Esophagus muscularis mucosa (tissue), 4 donors: Measurements from ENCODE around the gene DMD. TPM values are rescaled to one million over a fixed set of nuclear protein-coding genes. Genes with fewer than 3 reads are reported as not detected.
"Not testable (repeated sequence)": the region's sequence is repeated elsewhere in the genome, so short reads cannot be mapped to it uniquely, and the experiment has no call there.

Experiments used
- DNase-seq: peaks from one replicate; pipeline ENCODE4 v3.0.0-alpha.2; 2017; ENCODE audit errors: extremely low spot score
- H3K27ac ChIP-seq, 4 donors: fragments of 200-600 bp; sonication (generic); replicated peaks in 1 of 4; 1 replicate in 3 of 4; 2 replicates in 1 of 4; pipeline ENCODE4 v1.5.1; 2016 to 2019; ENCODE audit warnings: mild to moderate bottlenecking in 1 of 4
- H3K27me3 ChIP-seq, 4 donors: fragments of 200-600 bp; sonication (generic); one replicate each; pipeline versions ENCODE4 v1.5.1 to v1.6.0; 2016 to 2019
- H3K36me3 ChIP-seq, 4 donors: fragments of 200-600 bp; sonication (generic); one replicate each; pipeline ENCODE4 v1.5.1; 2016 to 2019
- H3K4me1 ChIP-seq, 4 donors: fragments of 200-600 bp; sonication (generic); one replicate each; pipeline ENCODE4 v1.5.1; 2016 to 2019
- H3K4me3 ChIP-seq, 4 donors: fragments of 200-600 bp; sonication (generic); 1 replicate in 2 of 4; 2 replicates in 2 of 4; pipeline ENCODE4 v1.5.1; 2016 to 2019; ENCODE audit warnings: mild to moderate bottlenecking in 4 of 4, moderate library complexity in 1 of 4
- H3K9me3 ChIP-seq, 4 donors: fragments of 200-600 bp; sonication (generic); 1 replicate in 3 of 4; 2 replicates in 1 of 4; pipeline ENCODE4 v1.5.1; 2016 to 2019
- EP300 ChIP-seq: sonication (generic); formaldehyde crosslinking; IDR thresholded peaks from one replicate; pipeline ENCODE4 v1.6.1; 2017; ENCODE audit warnings: antibody characterized with exemption
- POLR2A ChIP-seq: fragments of 450-650 bp; IDR thresholded peaks from one replicate; pipeline ENCODE4 v1.6.1; 2017; ENCODE audit warnings: antibody characterized with exemption, moderate library complexity, mild to moderate bottlenecking, low read depth
- POLR2AphosphoS5 ChIP-seq, 2 donors: sonication (generic); formaldehyde crosslinking; IDR thresholded peaks; one replicate each; pipeline ENCODE4 v1.6.1; 2017; ENCODE audit warnings: antibody characterized with exemption in 2 of 2
- WGBS: methylation state at CpG from one replicate; pipeline ENCODE4 v1.1.5; 2018; 5-methylcytosine and 5-hydroxymethylcytosine counted together
- intact Hi-C: fragments of 100-400 bp; cut with DNase I; formaldehyde crosslinking; loops from one replicate; pipeline ENCODE4 v1.15.1; 2023
- total RNA-seq, 4 donors: library from RNA; depleted of rRNA; stranded (reverse); fragments of >200 nt; gene quantifications; one replicate each; pipeline versions ENCODE4 v1.1.0 to v1.2.1, GENCODE V29; 2016
- TF ChIP-seq, protein P1 (sequence below), 3 experiments: fragments of 200-600 bp in 2 of 3; fragments of 450-650 bp in 1 of 3; sonication (generic) in 2 of 3; IDR thresholded peaks; one replicate each; pipeline ENCODE4 v1.5.1; 2017 to 2019; ENCODE audit warnings: antibody characterized with exemption in 3 of 3, mild to moderate bottlenecking in 2 of 3, moderate library complexity in 1 of 3

Gene DMD
- total RNA-seq, 4 donors from 2014 or later, result 127 to 210 (median 188) TPM

DNA sequence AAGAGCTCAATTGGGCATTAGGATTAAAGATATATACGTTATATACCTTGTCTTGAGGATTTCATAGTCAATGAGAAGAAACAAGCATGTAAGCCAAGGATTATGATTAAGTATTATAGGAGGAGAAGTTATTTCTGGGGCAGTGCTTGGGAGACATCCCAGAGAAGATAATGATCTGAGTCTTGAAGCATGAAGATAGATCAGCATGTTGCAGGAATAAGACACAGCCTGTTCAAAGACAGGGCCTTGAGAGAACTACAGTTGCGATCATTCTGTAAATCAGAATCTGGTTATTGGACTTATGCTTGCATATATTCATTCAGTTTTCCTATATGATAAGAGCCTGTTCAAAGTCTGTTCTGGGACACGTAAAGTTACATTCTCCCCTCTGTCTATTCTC lies 1277.3 kb downstream of the DMD start:
- 66% methylated on average over 3 of the region's 3 CpGs for WGBS
- H3K4me1 ChIP-seq, result no peaks in the 10 kb centered on the region

GRCh38 chrX:31932769-31933168 lies 1278.6 kb downstream of the DMD start:
- Histone ChIP-seq H3K36me3 (no peaks in the 10 kb centered on the region), H3K27me3 (no peaks in the 10 kb centered on the region), H3K4me3 (no peak overlapping the region), H3K27ac (no peak overlapping the region), H3K4me1 (no peaks in the 10 kb centered on the region), H3K9me3 (no peaks in the 10 kb centered on the region)
- no peak for DNase-seq
- WGBS, result 58% methylated on average over 1 of the region's 1 CpG
- TF ChIP-seq POLR2AphosphoS5 (IDR thresholded peaks at IDR 0.05), result no peak
- TF ChIP-seq, protein P1, sequence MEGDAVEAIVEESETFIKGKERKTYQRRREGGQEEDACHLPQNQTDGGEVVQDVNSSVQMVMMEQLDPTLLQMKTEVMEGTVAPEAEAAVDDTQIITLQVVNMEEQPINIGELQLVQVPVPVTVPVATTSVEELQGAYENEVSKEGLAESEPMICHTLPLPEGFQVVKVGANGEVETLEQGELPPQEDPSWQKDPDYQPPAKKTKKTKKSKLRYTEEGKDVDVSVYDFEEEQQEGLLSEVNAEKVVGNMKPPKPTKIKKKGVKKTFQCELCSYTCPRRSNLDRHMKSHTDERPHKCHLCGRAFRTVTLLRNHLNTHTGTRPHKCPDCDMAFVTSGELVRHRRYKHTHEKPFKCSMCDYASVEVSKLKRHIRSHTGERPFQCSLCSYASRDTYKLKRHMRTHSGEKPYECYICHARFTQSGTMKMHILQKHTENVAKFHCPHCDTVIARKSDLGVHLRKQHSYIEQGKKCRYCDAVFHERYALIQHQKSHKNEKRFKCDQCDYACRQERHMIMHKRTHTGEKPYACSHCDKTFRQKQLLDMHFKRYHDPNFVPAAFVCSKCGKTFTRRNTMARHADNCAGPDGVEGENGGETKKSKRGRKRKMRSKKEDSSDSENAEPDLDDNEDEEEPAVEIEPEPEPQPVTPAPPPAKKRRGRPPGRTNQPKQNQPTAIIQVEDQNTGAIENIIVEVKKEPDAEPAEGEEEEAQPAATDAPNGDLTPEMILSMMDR (IDR thresholded peaks at IDR 0.05), result no peak
- no peak for TF ChIP-seq POLR2A
- no peak for TF ChIP-seq EP300
- intact Hi-C loops, result no loop called here

More for the DNA sequence above, 1277.3 kb downstream of the DMD start:
- Histone ChIP-seq H3K27ac (no peak overlapping the region), H3K36me3 (no peaks in the 10 kb centered on the region), H3K27me3 (no peaks in the 10 kb centered on the region), H3K4me3 (no peak overlapping the region), H3K9me3 (no peaks in the 10 kb centered on the region)
- TF ChIP-seq POLR2A (no peak), EP300 (no peak), POLR2AphosphoS5 (IDR thresholded peaks at IDR 0.05) (no peak)
- TF ChIP-seq, protein P1 (IDR thresholded peaks at IDR 0.05), result no peak
- intact Hi-C loops, result no loop called here
- DNase-seq, result no peak

DNA sequence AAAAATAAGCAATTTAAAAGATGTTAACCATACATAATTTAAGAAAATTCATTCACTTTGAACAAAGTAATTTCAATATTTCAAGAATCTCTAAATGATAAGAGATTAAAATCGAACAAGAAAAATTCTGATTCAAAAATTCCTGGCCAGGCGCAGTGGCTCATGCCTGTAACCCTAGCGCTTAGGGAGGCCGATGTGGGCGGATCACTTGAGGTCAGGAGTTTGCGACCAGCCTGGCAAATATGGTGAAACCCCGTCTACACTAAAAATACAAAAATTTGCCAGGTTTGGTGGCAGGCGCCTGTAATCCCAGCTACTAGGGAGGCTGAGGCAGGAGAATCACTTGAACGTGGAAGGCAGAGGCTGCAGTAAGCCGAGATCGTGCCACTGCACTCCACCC lies 1279.0 kb downstream of the DMD start:
- H3K36me3 ChIP-seq, H3K9me3 ChIP-seq, H3K4me1 ChIP-seq, H3K27ac ChIP-seq, H3K27me3 ChIP-seq, intact Hi-C loops, DNase-seq, H3K4me3 ChIP-seq: not testable (repeated sequence)
- WGBS, result 80% methylated on average over 11 of the region's 11 CpGs

GRCh38 chrX:31931225-31931624 lies 1280.1 kb downstream of the DMD start:
- 39% methylated on average over 3 of the region's 3 CpGs for WGBS
- no peak overlapping the region for H3K27ac ChIP-seq
- H3K9me3 ChIP-seq, result no peaks in the 10 kb centered on the region
- no peaks in the 10 kb centered on the region for H3K4me1 ChIP-seq
- TF ChIP-seq EP300 (no peak), POLR2AphosphoS5 (IDR thresholded peaks at IDR 0.05) (no peak), POLR2A (no peak)
- TF ChIP-seq, protein P1 (IDR thresholded peaks at IDR 0.05), result no peak
- intact Hi-C loops, result no loop called here
- no peak overlapping the region for H3K4me3 ChIP-seq
- no peak for DNase-seq
- H3K36me3 ChIP-seq, result no peaks in the 10 kb centered on the region
- H3K27me3 ChIP-seq, result no peaks in the 10 kb centered on the region

DNA sequence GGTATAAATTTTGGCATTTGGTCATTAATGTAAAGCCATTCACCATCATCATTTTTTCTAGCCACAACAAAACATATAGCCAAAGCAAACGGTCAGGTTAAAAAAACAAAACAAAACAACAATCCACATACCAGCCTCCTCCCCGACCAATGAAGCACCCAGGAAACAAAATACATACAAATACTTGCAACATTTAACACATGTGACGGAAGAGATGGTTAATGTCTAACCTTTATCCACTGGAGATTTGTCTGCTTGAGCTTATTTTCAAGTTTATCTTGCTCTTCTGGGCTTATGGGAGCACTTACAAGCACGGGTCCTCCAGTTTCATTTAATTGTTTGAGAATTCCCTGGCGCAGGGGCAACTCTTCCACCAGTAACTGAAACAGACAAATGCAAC lies 1282.0 kb downstream of the DMD start:
- Histone ChIP-seq H3K27me3 (no peaks in the 10 kb centered on the region), H3K9me3 (no peaks in the 10 kb centered on the region), H3K27ac (no peak overlapping the region), H3K36me3 (no peaks in the 10 kb centered on the region), H3K4me3 (no peak overlapping the region), H3K4me1 (no peaks in the 10 kb centered on the region)
- no peak for DNase-seq
- WGBS, result 62% methylated on average over 5 of the region's 5 CpGs
- intact Hi-C loops, result no loop called here
- TF ChIP-seq POLR2A, result no peak
- TF ChIP-seq, protein P1 (IDR thresholded peaks at IDR 0.05), result no peak
- TF ChIP-seq EP300, result no peak
- TF ChIP-seq POLR2AphosphoS5 (IDR thresholded peaks at IDR 0.05), result no peak
